WTC11 (cell line): ENCODE data around the gene FCN2. TPM values are rescaled to one million over a fixed set of nuclear protein-coding genes. Genes with fewer than 3 reads are reported as not detected.

ENCODE experiments used
- ATAC-seq: fragments of 200-7000 bp; cut with Tn5 transposase; 2 replicates; pipeline ENCODE4 v1.10.0; 2021; ENCODE audit warnings: mild to moderate bottlenecking, moderate library complexity
- CTCF ChIA-PET: fragments of 300-600 bp; sonication (Branson Sonifier 250); formaldehyde crosslinking; loops from one replicate; lab custom pipeline; 2021; ENCODE audit warnings: antibody characterized with exemption; lab: Charles Lee
- POLR2A ChIA-PET: fragments of 350-600 bp; sonication (Branson Sonifier 250); formaldehyde crosslinking; loops from one replicate; lab custom pipeline; 2021; ENCODE audit warnings: antibody characterized with exemption; lab: Charles Lee
- DNase-seq: peaks from one replicate; pipeline ENCODE4 v3.0.0; 2021; ENCODE audit warnings: low spot score
- H3K27ac Mint-ChIP-seq: 2 replicates; pipeline ENCODE4 v1.8.0; 2021; ENCODE audit warnings: mixed read lengths
- H3K27me3 Mint-ChIP-seq: 2 replicates; pipeline ENCODE4 v1.8.0; 2021; ENCODE audit warnings: low read depth, mild to moderate bottlenecking, moderate library complexity, mixed read lengths
- H3K36me3 Mint-ChIP-seq: 2 replicates; pipeline ENCODE4 v1.8.0; 2021; ENCODE audit warnings: mixed read lengths
- H3K4me1 Mint-ChIP-seq: 2 replicates; pipeline ENCODE4 v1.8.0; 2022; ENCODE audit warnings: mixed read lengths
- H3K4me3 Mint-ChIP-seq: 2 replicates; pipeline ENCODE4 v1.8.0; 2021; ENCODE audit warnings: mild to moderate bottlenecking, moderate library complexity, mixed read lengths
- H3K9me3 Mint-ChIP-seq: 2 replicates; pipeline ENCODE4 v1.8.0; 2021; ENCODE audit warnings: mixed read lengths
- FOXJ3 ChIP-seq: sonication (generic); formaldehyde crosslinking; IDR thresholded peaks from 2 replicates; pipeline ENCODE4 v1.9.0; 2021; ENCODE audit warnings: missing genetic modification reagents, mild to moderate bottlenecking, borderline replicate concordance
- GTF2I ChIP-seq: fragments of 250-450 bp; sonication (Bioruptor Pico); conservative IDR thresholded peaks from 2 replicates; pipeline ENCODE4 v1.4.0; 2021; ENCODE audit warnings: mild to moderate bottlenecking
- MYBL2 ChIP-seq: sonication (generic); formaldehyde crosslinking; IDR thresholded peaks from 2 replicates; pipeline ENCODE4 v1.8.1; 2023; ENCODE audit warnings: mild to moderate bottlenecking, moderate library complexity, missing genetic modification reagents
- TCF7 ChIP-seq: sonication (generic); formaldehyde crosslinking; IDR thresholded peaks from 2 replicates; pipeline ENCODE4 v1.8.0; 2022; ENCODE audit warnings: mild to moderate bottlenecking, low read depth, missing genetic modification reagents, moderate library complexity
- ZNF232 ChIP-seq: sonication (generic); formaldehyde crosslinking; IDR thresholded peaks from 2 replicates; pipeline ENCODE4 v1.8.0; 2022; ENCODE audit warnings: mild to moderate bottlenecking, missing genetic modification reagents
- ZNF423 ChIP-seq: fragments of 250-450 bp; sonication (Bioruptor Pico); IDR thresholded peaks from 2 replicates; pipeline ENCODE4 v2.1.2; 2022; ENCODE audit warnings: mild to moderate bottlenecking, moderate library complexity
- total RNA-seq: library from RNA; stranded (reverse); gene quantifications from 3 replicates; pipeline ENCODE4 v1.2.3, GENCODE V29; 2021
- TF ChIP-seq, protein P1 (sequence below): sonication (generic); formaldehyde crosslinking; conservative IDR thresholded peaks from 2 replicates; pipeline ENCODE4 v1.8.1; 2023; ENCODE audit warnings: mild to moderate bottlenecking, low read depth, missing genetic modification reagents, moderate library complexity
- TF ChIP-seq, protein P2 (sequence below): sonication (generic); formaldehyde crosslinking; IDR thresholded peaks from 2 replicates; pipeline ENCODE4 v1.8.0; 2023; ENCODE audit warnings: missing genetic modification reagents
- TF ChIP-seq, protein P3 (sequence below): fragments of 250-450 bp; sonication (Bioruptor Pico); IDR thresholded peaks from 2 replicates; pipeline ENCODE4 v1.9.0; 2021; ENCODE audit warnings: mild to moderate bottlenecking, borderline replicate concordance
- TF ChIP-seq, protein P4 (sequence below): sonication (generic); formaldehyde crosslinking; IDR thresholded peaks from 2 replicates; pipeline ENCODE4 v1.8.1; 2023; ENCODE audit warnings: mild to moderate bottlenecking, missing genetic modification reagents, borderline replicate concordance

The FCN2 gene
- total RNA-seq, 1 experiment from 2014 or later, result not detected

DNA sequence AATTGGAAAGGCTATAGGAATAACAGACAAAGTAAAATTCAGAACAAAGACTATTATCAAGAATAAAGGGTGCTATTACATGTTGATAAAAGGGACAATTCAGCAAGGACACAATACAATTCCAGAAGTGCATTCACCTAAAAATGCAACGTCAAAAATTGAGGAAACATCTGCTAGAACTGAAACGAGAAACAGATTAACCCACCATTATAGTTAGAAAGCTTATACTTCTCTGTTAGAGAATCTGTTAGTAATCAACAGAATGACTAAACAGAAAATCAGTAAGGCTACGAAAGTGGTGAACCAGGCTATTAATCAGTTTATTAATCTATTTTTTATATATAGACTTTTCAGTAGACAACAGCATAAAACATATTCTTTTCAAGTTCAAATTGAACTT is 22.3 kb downstream of the FCN2 start:
- Mint-ChIP-seq H3K4me3 (no peak overlapping the region), H3K4me1 (no peaks in the 10 kb centered on the region), H3K27me3 (no peaks in the 10 kb centered on the region), H3K27ac (no peak overlapping the region), H3K9me3 (peaks cover 15% of the 10 kb centered on the region), H3K36me3 (0 out of 2 replicates have a peak, but pooled peaks cover 4% of the 10 kb centered on the region)
- no peak for ATAC-seq
- CTCF ChIA-PET, result no interaction called here
- no peak for TF ChIP-seq GTF2I (CRISPR knock-in tag)
- TF ChIP-seq ZNF232 (CRISPR knock-in tag), result no peak
- TF ChIP-seq, protein P1, sequence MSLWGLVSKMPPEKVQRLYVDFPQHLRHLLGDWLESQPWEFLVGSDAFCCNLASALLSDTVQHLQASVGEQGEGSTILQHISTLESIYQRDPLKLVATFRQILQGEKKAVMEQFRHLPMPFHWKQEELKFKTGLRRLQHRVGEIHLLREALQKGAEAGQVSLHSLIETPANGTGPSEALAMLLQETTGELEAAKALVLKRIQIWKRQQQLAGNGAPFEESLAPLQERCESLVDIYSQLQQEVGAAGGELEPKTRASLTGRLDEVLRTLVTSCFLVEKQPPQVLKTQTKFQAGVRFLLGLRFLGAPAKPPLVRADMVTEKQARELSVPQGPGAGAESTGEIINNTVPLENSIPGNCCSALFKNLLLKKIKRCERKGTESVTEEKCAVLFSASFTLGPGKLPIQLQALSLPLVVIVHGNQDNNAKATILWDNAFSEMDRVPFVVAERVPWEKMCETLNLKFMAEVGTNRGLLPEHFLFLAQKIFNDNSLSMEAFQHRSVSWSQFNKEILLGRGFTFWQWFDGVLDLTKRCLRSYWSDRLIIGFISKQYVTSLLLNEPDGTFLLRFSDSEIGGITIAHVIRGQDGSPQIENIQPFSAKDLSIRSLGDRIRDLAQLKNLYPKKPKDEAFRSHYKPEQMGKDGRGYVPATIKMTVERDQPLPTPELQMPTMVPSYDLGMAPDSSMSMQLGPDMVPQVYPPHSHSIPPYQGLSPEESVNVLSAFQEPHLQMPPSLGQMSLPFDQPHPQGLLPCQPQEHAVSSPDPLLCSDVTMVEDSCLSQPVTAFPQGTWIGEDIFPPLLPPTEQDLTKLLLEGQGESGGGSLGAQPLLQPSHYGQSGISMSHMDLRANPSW (CRISPR knock-in tag), result no peak
- no peak for TF ChIP-seq TCF7
- TF ChIP-seq, protein P2, sequence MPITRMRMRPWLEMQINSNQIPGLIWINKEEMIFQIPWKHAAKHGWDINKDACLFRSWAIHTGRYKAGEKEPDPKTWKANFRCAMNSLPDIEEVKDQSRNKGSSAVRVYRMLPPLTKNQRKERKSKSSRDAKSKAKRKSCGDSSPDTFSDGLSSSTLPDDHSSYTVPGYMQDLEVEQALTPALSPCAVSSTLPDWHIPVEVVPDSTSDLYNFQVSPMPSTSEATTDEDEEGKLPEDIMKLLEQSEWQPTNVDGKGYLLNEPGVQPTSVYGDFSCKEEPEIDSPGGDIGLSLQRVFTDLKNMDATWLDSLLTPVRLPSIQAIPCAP (CRISPR knock-in tag), result no peak
- TF ChIP-seq, protein P3, sequence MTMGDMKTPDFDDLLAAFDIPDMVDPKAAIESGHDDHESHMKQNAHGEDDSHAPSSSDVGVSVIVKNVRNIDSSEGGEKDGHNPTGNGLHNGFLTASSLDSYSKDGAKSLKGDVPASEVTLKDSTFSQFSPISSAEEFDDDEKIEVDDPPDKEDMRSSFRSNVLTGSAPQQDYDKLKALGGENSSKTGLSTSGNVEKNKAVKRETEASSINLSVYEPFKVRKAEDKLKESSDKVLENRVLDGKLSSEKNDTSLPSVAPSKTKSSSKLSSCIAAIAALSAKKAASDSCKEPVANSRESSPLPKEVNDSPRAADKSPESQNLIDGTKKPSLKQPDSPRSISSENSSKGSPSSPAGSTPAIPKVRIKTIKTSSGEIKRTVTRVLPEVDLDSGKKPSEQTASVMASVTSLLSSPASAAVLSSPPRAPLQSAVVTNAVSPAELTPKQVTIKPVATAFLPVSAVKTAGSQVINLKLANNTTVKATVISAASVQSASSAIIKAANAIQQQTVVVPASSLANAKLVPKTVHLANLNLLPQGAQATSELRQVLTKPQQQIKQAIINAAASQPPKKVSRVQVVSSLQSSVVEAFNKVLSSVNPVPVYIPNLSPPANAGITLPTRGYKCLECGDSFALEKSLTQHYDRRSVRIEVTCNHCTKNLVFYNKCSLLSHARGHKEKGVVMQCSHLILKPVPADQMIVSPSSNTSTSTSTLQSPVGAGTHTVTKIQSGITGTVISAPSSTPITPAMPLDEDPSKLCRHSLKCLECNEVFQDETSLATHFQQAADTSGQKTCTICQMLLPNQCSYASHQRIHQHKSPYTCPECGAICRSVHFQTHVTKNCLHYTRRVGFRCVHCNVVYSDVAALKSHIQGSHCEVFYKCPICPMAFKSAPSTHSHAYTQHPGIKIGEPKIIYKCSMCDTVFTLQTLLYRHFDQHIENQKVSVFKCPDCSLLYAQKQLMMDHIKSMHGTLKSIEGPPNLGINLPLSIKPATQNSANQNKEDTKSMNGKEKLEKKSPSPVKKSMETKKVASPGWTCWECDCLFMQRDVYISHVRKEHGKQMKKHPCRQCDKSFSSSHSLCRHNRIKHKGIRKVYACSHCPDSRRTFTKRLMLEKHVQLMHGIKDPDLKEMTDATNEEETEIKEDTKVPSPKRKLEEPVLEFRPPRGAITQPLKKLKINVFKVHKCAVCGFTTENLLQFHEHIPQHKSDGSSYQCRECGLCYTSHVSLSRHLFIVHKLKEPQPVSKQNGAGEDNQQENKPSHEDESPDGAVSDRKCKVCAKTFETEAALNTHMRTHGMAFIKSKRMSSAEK (CRISPR knock-in tag), result no peak
- TF ChIP-seq, protein P4, sequence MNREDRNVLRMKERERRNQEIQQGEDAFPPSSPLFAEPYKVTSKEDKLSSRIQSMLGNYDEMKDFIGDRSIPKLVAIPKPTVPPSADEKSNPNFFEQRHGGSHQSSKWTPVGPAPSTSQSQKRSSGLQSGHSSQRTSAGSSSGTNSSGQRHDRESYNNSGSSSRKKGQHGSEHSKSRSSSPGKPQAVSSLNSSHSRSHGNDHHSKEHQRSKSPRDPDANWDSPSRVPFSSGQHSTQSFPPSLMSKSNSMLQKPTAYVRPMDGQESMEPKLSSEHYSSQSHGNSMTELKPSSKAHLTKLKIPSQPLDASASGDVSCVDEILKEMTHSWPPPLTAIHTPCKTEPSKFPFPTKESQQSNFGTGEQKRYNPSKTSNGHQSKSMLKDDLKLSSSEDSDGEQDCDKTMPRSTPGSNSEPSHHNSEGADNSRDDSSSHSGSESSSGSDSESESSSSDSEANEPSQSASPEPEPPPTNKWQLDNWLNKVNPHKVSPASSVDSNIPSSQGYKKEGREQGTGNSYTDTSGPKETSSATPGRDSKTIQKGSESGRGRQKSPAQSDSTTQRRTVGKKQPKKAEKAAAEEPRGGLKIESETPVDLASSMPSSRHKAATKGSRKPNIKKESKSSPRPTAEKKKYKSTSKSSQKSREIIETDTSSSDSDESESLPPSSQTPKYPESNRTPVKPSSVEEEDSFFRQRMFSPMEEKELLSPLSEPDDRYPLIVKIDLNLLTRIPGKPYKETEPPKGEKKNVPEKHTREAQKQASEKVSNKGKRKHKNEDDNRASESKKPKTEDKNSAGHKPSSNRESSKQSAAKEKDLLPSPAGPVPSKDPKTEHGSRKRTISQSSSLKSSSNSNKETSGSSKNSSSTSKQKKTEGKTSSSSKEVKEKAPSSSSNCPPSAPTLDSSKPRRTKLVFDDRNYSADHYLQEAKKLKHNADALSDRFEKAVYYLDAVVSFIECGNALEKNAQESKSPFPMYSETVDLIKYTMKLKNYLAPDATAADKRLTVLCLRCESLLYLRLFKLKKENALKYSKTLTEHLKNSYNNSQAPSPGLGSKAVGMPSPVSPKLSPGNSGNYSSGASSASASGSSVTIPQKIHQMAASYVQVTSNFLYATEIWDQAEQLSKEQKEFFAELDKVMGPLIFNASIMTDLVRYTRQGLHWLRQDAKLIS (CRISPR knock-in tag), result no peak
- POLR2A ChIA-PET, result no interaction called here
- no peak for DNase-seq

DNA sequence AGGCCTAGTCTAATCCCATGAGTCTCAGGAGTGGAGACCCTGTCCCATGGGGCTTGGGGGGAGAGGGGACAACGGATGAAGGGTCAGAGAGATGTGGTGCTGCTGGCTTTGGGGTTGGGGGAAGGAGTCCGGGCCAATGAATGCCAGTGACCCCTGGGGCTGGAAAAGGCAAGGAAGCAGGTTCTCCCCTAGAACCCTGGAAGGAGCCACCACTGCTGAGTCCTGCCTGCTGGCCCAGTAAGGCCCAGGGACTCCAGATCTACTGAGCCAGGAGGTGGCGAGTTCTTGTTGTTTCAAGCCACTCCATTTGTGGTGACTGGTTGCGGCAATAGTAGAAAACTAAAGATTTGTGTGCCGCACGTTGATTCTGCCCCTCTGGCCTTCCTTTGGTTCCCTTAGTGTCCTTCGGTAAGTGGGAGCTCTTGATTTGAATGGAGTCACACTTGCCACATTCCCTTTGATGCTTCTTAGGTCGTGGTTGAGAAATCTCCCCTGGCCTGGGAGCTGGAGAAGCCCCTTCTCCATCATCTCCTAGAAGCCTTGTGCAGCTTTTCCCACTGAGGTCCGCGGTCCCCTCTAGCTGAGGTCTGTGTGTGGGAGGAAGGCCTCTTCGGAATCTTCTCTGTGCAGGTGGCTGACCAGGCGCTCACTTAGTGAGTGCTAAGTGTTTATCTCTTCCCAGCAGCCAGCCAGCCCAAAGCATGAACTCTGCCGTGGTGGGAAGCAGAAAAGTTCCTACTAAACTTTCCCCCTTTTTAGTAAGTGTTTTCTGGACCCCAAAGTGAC is 28.1 kb downstream of the FCN2 start:
- no peak overlapping the region for H3K4me3 Mint-ChIP-seq
- ATAC-seq (no peak), DNase-seq (no peak)
- no peaks in the 10 kb centered on the region for H3K4me1 Mint-ChIP-seq
- no peak for TF ChIP-seq MYBL2 (CRISPR knock-in tag)
- TF ChIP-seq, protein P2 (CRISPR knock-in tag), result no peak
- no peak for TF ChIP-seq FOXJ3 (CRISPR knock-in tag)
- no peak for TF ChIP-seq ZNF423
- POLR2A ChIA-PET, result no interaction called here
- no peaks in the 10 kb centered on the region for H3K9me3 Mint-ChIP-seq
- H3K36me3 Mint-ChIP-seq, result no peaks in the 10 kb centered on the region
- CTCF ChIA-PET, result interaction anchor here (1.1 kb wide), 1 partner anchor 74 kb away, joined by 3 read pairs; no protein-coding TSS in a partner anchor
- no peak overlapping the region for H3K27ac Mint-ChIP-seq
- no peaks in the 10 kb centered on the region for H3K27me3 Mint-ChIP-seq
